Measurements from ENCODE around the gene HDHD5. TPM values are rescaled to one million over a fixed set of nuclear protein-coding genes. Genes with fewer than 3 reads are reported as not detected.
A peak's percentile ranks its signal among the peaks of the same experiment; 100 is the strongest.

HDHD5 gene
- total RNA-seq, 4 donors from 2014 or later: 21.6 to 37.8 (median 25.8) TPM

- WGBS, 2 donors: 36 to 42% methylated on average over 29 of the region's 29 CpGs
These were observed 39.3 kb upstream of the HDHD5 start for GRCh38 chr22:17198170-17199002.

DNA sequence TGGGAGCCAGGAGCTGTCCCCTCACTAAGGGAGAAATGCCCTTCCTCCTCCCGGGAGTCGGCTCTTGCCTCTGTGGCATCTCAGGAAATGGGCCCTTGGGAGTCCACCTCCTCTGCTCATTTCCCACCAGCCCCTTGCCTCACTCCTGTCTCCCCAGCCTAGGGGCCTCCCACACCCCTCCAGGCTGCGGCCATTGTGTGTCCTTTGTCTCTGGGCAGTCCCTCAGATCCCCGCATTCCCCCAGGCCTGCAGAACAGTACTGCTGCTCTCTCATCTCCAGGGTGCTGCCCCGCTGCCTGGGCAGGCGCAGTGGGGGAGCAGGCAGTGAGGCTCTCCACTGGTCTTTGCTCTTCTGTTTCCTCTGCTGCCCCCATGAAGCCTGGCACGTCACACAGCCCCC lies 35.1 kb upstream of the HDHD5 start:
- TF ChIP-seq, protein P1, sequence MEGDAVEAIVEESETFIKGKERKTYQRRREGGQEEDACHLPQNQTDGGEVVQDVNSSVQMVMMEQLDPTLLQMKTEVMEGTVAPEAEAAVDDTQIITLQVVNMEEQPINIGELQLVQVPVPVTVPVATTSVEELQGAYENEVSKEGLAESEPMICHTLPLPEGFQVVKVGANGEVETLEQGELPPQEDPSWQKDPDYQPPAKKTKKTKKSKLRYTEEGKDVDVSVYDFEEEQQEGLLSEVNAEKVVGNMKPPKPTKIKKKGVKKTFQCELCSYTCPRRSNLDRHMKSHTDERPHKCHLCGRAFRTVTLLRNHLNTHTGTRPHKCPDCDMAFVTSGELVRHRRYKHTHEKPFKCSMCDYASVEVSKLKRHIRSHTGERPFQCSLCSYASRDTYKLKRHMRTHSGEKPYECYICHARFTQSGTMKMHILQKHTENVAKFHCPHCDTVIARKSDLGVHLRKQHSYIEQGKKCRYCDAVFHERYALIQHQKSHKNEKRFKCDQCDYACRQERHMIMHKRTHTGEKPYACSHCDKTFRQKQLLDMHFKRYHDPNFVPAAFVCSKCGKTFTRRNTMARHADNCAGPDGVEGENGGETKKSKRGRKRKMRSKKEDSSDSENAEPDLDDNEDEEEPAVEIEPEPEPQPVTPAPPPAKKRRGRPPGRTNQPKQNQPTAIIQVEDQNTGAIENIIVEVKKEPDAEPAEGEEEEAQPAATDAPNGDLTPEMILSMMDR (IDR thresholded peaks at IDR 0.05): no peak
- TF ChIP-seq POLR2A (IDR thresholded peaks at IDR 0.05): no peak
- H3K4me3 ChIP-seq (replicated peaks in 1 of 3): no peak overlapping the region
- 53 to 68% methylated on average over 7 of the region's 7 CpGs for WGBS, 2 donors
- peaks cover 0 to 3% of the 10 kb centered on the region in 2 donors for H3K4me1 ChIP-seq
- no peaks in the 10 kb centered on the region for H3K36me3 ChIP-seq
- no peaks in the 10 kb centered on the region for H3K9me3 ChIP-seq
- intact Hi-C loops (cut with DNase I): no loop called here
- H3K27ac ChIP-seq: no peak overlapping the region
- no peak for DNase-seq
- no peaks in the 10 kb centered on the region for H3K27me3 ChIP-seq

More at GRCh38 chr22:17198170-17199002, 39.3 kb upstream of the HDHD5 start:
- Histone ChIP-seq H3K36me3 (no peaks in the 10 kb centered on the region), H3K27me3 (no peaks in the 10 kb centered on the region), H3K4me3 (replicated peaks in 1 of 3) (peak overlapping the region in 1 of 3 donors; percentile 52), H3K4me1 (peaks cover 0 to 3% of the 10 kb centered on the region in 2 donors), H3K9me3 (no peaks in the 10 kb centered on the region), H3K27ac (peak overlapping the region in 1 of 3 donors; percentile 7)
- DNase-seq: peak; percentile 37 to 41
- intact Hi-C loops (cut with DNase I): no loop called here
- TF ChIP-seq, protein P1 (IDR thresholded peaks at IDR 0.05): no peak
- no peak for TF ChIP-seq POLR2A (IDR thresholded peaks at IDR 0.05)

DNA sequence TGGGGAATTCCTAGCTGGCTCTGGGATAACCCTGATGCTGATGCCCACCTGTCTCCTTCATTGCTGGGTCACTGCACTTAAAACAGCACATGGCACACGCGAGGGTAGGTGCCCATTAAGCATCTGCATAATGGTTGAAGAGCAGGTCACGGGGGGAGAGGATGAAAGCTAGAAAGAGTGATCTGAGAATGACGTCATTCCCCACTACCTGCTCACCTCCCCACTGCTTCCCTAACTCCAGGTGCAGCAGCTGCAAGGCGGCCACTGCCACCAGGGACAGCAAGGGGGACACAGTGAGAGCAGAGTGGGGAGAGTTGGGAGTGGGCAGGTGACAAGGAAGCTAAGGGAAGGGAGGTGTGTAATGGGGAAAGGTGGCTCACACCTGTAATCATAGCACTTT lies 33.1 kb upstream of the HDHD5 start:
- 92 to 95% methylated on average over 5 of the region's 5 CpGs for WGBS, 2 donors
- H3K9me3 ChIP-seq: no peaks in the 10 kb centered on the region
- intact Hi-C loops (cut with DNase I): no loop called here
- DNase-seq: no peak
- TF ChIP-seq POLR2A (IDR thresholded peaks at IDR 0.05): no peak
- TF ChIP-seq, protein P1 (IDR thresholded peaks at IDR 0.05): no peak
- H3K27me3 ChIP-seq: no peaks in the 10 kb centered on the region
- no peaks in the 10 kb centered on the region for H3K4me1 ChIP-seq
- no peak overlapping the region for H3K27ac ChIP-seq
- no peak overlapping the region for H3K4me3 ChIP-seq (replicated peaks in 1 of 3)
- H3K36me3 ChIP-seq: no peaks in the 10 kb centered on the region

GRCh38 chr22:17191163-17191784 lies 32.2 kb upstream of the HDHD5 start:
- no peaks in the 10 kb centered on the region for H3K4me1 ChIP-seq
- no peaks in the 10 kb centered on the region for H3K27me3 ChIP-seq
- intact Hi-C loops (cut with DNase I): no loop called here
- no peak for DNase-seq
- H3K27ac ChIP-seq: no peak overlapping the region
- H3K36me3 ChIP-seq: no peaks in the 10 kb centered on the region
- H3K4me3 ChIP-seq (replicated peaks in 1 of 3): no peak overlapping the region
- TF ChIP-seq, protein P1 (IDR thresholded peaks at IDR 0.05): no peak
- no peak for TF ChIP-seq POLR2A (IDR thresholded peaks at IDR 0.05)
- 83 to 87% methylated on average over 12 of the region's 12 CpGs for WGBS, 2 donors
- H3K9me3 ChIP-seq: no peaks in the 10 kb centered on the region

GRCh38 chr22:17190702-17191101 lies 31.6 kb upstream of the HDHD5 start:
- Histone ChIP-seq H3K36me3 (no peaks in the 10 kb centered on the region), H3K4me1 (no peaks in the 10 kb centered on the region), H3K9me3 (no peaks in the 10 kb centered on the region), H3K27me3 (no peaks in the 10 kb centered on the region), H3K4me3 (replicated peaks in 1 of 3) (no peak overlapping the region), H3K27ac (no peak overlapping the region)
- intact Hi-C loops (cut with DNase I): no loop called here
- TF ChIP-seq POLR2A (IDR thresholded peaks at IDR 0.05): no peak
- TF ChIP-seq, protein P1 (IDR thresholded peaks at IDR 0.05): no peak
- no peak for DNase-seq
- 79% methylated on average over 9 of the region's 10 CpGs; no CpG with 5 or more reads in 1 of the 2 donors for whole genome bisulfite sequencing, 2 donors

Data from thyroid gland (tissue), 4 donors.